GOT3 (cell line): ENCODE measurements around the gene RINL.
A peak's percentile ranks its signal among the peaks of the same experiment; 100 is the strongest.
"Not testable (repeated sequence)": the region's sequence is repeated elsewhere in the genome, so short reads cannot be mapped to it uniquely, and the experiment has no call there.

Source experiments
- DNase-seq: peaks from one replicate; lab custom pipeline; 2025; ENCODE audit warnings: mixed read lengths; lab: John Stamatoyannopoulos, UW

The RINL gene

GRCh38 chr19:38834590-38834989 lies 43.5 kb downstream of the RINL start:
- no peak for DNase-seq

DNA sequence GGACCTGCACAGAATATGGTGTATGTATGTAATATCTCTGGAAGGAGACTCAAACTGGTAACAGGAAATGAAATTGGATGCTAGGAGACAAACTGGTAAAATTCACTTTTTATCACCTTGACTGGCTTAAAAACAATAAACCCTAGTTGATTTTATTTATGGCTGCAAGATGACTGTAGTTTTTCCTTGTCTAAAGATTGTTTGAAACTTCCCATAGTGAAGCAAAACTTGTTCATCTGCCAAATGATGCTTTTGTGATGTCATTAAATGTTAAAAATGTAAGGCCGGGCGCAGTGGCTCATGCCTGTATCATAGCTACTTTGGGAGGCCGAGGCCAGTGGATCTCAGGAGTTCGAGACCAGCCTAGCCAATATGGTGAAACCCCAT lies 44.0 kb downstream of the RINL start:
- no peak for DNase-seq

DNA sequence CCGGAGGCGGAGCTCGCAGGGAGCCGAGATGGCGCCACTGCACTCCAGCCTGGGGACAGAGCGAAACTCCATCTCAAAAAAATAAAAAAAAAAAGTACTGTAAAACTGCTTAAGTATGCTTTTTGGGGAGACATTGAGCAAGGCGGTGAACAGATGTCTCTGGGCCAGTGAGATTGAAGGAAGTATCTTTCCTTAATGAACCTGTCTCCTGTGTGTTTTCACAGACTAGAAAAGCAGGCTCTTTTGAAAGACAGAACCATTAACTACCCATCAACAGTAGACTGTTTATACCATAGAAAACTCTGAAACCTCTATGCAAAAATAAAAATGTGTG lies 45.0 kb downstream of the RINL start:
- no peak for DNase-seq

GRCh38 chr19:38831142-38831605 lies 46.9 kb downstream of the RINL start:
- DNase-seq, result peak; percentile 40

DNA sequence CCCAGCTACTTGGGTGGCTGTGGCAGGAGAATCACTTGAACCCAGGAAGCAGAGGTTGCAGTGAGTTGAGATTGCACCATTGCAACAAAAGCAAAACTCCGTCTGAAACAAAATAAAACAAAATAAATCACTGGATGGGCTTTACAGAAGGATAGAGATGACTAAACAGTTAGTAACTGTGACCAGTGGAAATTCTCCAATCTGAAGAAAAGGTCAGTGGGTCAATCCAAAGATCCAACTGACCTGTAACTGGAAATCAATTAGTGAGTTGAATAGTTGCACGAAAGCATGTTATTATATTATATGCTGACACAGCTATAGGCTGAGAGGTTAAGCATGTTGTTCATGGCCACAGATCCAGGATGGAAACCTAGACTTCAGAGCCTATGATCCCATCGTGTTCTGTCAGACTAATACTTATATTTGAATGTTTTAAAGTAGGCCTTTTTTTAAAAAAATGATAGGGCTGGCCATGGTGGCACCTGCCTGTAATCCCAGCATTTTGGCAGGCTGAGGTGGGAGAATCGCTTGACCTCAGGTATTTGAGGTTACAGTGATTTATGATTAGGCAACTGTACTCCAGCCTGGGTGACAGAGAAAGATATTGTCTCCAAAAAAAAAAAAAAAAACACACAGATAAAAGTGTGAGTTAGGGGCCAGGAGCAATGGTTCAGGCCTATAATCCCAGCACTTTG lies 47.9 kb downstream of the RINL start:
- no peak for DNase-seq

- DNase-seq, result not testable (repeated sequence)
Measured at GRCh38 chr19:38829203-38829602, 48.9 kb downstream of the RINL start.

GRCh38 chr19:38826856-38827551 lies 51.1 kb downstream of the RINL start:
- DNase-seq, result no peak

GRCh38 chr19:38825936-38826335 lies 52.1 kb downstream of the RINL start:
- DNase-seq, result not testable (repeated sequence)

DNA sequence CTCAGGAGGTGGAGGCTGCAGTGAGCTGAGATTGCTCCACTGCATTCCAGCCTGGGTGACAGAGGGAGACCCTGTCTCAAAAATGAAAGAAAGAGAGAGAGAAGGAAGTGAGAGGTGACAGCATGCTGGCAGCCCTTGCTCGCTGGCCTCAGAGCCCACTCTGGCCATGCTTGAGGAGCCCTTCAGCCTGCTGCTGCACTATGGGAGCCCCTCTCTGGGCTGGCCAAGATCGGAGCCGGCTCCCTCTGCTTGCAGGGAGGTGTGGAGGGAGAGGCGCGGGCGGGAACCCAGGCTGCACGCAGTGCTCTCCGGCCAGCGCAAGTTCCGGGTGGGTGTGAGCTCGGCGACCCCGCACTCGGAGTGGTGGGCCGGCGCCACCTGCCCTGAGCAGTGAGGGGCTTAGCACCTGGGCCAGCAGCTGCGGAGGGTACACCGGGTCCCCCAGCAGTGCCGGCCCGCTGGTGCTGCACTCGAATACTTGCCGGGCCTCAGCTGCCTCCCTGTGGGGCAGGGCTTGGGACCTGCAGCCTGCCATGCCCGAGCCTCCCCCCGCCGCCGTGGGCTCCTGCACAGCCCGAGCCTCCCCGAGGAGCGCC lies 56.7 kb downstream of the RINL start:
- not testable (repeated sequence) for DNase-seq

GRCh38 chr19:38819231-38819920 lies 58.7 kb downstream of the RINL start:
- no peak for DNase-seq
